Stimulated activated CD8-positive, alpha-beta memory T cell treated with anti-CD3 and anti-CD28 coated beads, Interleukin-7, amount 100 ng/mL, for 48 hours (primary cell): ENCODE results near the gene FARS2.
"Not testable (repeated sequence)": the region's sequence is repeated elsewhere in the genome, so short reads cannot be mapped to it uniquely, and the experiment has no call there.

ENCODE experiments used
- DNase-seq, 2 donors: peaks; one replicate each; pipeline ENCODE4 v3.0.0-alpha.2; 2020; ENCODE audit warnings: low read depth in 1 of 2; ENCODE audit errors: extremely low read depth in 1 of 2

The FARS2 gene

DNA sequence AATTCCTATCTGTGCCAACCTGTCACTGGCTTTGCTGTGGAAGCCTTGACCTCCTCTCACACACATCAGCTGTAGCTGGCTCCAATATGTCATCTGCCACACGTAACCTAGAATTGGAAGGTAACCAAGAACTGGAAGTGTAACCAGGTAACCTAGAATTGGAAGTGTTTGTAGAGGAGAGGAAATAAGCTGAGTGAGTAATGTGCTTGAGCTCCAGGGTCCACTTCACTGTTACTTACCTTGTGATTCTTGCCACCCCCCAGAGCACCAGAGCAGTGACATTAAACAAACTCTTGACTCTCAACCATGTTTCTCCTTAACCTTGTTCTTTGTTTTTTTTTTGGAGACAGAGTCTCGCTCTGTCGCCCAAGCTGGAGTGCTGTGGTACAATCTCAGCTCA, 394.9 kb downstream of the FARS2 start:
- DNase-seq = no peak

DNA sequence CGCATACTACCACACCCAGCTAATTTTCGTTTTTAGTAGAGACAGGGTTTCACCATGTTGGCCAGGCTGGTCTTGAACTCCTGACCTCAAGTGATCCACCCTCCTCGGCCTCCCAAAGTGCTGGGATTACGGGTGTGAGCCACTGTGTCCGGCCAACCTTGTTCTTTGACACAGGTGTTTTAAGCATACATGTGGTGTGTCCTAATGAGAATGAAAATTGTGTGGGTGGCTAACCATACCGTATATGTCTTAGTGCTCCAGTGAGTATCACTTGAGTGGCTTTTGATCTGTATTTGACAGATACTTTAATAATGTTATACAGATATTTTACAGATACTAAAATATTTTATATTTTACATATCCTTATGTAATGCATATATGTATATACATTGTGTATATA, 395.4 kb downstream of the FARS2 start:
- DNase-seq = not testable (repeated sequence)

DNA sequence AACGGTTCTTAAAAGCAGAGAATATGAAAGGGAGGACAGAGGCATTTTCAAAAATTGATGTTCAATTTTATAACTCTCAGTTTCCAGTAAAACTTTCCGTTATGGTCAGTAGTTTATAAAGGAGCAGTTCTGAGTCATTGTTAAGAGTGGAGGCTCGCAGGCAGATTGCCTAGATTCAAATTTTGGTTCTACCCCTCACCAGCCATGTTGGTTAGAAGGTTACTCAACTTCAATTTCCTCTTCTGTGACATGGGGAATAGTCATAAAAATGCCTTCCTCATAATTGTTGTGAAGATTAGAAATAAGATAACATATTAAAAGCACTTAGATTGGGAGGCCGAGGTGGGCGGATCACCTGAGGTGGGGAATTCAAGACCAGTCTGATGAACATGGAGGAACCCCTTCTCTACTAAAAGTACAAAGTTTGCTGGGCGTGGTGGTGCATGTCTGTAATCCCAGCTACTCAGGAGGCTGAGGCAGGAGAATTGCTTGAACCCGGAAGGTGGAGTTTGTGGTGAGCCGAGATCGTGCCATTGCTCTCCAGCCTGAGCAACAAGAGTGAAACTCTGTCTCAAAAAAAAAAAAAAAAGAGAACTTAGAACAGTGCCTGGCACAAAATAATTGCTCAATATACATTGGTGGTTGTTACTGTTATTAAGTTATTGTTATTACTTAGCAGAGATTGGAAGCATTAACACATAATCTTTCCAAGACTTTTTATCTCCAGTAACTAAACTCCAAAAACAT, 396.5 kb downstream of the FARS2 start:
- DNase-seq = no peak

DNA sequence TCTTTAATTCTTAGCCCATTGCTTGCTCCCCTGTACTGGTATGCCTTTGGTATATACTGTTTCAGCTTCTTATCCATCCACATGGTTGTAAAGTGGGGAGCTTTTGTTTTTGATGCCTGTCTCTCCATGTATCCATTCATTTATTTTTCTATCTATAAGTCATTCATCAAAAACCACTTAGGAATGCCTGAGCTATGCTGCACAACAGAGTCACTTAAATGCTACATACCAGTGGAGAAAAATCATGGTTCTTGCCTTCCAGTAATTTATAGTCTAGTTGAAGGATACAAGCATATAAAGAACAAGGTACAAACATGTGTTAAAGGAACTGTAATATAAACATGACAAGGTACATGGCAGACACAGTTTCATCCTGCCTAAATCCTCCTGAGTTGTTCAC, 398.2 kb downstream of the FARS2 start:
- no peak for DNase-seq

DNA sequence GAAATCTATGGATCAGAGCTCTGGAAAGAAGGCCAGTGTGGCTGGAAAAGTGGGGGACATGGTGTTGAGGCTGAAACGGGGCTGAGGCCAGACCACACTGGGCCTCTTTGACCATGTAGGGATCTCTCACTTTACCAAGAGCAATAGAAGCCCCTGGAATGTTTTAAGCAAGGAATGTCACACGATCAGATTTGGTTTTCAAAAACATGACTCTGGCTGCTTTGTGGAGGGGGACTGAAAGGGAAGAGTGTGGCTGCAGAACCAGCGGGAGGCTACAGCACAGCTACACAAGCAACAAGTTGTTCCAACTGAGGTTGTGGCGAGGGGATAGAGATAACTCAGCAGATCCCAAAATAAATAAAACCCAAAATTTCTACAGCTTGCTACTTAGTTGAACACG, 399.5 kb downstream of the FARS2 start:
- no peak for DNase-seq

DNA sequence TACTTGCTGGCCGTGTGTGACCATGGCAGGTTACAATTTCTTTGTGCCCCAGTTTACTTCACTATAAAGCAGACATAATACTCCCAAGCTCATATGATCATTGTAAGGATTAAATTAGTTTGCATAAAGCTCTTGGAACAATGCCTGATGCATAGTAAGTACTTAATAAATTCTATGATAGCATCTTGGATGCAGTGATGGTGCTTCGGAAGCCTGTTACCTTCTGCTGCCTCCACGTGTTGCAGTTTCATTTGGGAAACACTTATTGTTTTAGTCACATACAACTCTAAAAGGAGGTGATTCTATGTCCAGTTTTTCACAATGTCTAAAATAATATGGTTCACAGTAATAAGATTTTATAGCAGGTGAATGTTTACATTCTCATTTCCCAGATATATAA, 401.5 kb downstream of the FARS2 start:
- no peak for DNase-seq

DNA sequence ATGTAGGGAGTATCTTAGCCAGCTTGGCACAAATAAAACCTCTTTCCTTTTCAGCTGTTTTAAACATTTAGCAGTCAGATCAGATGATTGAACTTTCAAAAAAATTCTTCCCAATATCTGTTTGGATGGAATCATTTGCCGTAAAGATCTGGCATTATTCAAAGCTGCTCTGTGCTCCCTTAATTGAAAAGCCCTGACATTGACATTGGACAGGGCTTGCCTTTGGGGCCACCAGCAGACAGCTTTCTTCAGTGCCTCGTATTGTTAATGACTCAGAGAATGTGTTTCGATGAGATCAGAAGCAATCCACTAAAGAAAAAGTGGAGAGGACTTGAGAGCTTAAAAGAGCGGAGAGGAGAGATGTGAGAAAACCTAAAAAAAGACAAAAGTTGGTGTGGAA, 401.9 kb downstream of the FARS2 start:
- DNase-seq = no peak

DNA sequence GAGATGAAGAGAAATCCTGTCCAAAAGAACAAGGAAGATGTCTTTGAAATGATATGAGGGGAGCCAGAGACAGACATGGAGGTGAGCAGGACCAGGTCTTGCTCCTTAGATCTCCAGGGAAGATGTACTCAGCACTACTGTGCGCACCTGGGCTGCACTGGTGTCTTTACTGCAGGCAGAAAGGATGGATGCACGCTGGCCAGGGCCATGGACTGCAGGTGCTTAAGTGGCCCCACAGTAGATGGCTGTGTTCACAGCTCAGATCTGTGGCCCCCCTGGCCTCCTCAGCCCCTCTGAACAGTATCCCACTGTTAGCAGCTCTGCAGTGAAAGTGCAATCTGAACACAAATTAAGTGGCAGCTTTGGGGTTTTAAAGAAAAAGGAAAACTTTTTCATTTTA, 402.4 kb downstream of the FARS2 start:
- no peak for DNase-seq

DNA sequence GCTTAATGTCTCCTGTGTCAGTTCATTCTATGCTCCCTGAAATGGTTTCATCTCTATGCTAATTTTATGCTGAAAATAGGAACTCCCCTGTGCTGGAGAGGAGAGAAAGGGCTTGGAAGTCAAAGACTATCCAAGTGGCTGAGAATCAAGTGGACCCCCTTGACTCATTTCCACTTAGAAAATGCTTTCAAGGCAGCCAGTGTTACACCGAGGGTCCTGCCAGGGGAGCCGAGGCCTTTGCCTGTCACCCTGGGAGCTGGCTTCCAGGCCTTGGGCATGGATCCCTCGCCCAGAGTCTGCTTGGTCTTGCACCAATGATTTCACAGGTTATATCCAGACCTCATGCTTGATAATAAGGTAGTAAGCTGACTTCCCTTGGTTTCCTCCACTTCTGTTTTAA, 402.8 kb downstream of the FARS2 start:
- no peak for DNase-seq

DNA sequence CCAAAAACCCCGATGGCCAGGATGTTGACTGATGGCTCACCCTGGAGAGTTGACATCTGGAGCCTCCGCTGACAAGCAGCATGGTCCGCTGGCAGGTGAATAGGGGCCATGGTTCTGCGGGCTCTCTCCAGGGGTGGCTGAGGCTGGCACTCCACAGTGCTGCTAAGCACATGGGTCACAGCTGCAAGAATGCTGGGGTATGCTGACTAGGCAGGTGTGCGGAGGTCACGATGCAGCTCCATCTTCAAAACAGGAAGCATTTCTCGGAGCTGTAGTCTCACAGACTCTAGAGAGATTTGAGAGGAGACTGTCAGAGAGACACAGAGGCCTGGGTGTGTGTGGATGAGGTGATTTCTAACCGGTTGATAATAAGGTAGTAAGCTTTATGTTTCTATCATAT, 403.9 kb downstream of the FARS2 start:
- DNase-seq = no peak

DNA sequence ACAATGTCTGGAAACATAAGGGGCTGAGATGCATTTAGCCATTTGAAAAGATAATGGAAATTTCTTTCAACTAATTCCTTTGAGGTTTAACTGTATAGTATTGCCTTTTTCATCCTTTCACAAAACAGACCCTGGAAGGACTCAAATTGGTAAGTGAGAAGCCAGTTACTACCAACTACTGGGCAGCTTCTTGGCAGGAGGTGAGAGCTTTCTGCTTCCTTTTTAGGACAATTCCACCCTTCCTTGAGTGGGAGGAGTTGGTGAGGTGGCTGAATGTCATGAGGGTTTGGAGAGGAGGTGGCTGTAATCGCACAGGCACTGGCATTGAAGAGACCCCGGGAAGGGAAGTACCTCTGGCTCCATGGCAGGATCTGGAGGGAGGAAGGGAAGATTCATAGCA, 404.4 kb downstream of the FARS2 start:
- no peak for DNase-seq

DNA sequence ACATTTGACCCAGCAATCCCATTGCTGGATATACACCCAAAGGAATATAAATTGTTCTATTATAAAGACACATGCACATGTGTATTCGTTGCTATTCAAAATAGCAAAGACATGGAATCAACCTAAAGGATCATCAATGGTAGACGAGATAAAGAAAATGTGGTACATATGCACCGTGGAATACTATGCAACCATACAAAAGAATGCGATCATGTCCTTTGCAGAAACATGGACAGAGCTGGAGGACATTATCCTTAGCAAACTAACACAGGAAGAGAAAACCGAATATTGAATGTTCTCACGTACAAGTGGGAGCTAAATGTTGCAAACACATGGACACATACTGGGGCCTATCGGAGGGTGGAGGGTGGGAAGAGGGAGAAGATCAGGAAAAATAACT, 405.4 kb downstream of the FARS2 start:
- DNase-seq = no peak

DNA sequence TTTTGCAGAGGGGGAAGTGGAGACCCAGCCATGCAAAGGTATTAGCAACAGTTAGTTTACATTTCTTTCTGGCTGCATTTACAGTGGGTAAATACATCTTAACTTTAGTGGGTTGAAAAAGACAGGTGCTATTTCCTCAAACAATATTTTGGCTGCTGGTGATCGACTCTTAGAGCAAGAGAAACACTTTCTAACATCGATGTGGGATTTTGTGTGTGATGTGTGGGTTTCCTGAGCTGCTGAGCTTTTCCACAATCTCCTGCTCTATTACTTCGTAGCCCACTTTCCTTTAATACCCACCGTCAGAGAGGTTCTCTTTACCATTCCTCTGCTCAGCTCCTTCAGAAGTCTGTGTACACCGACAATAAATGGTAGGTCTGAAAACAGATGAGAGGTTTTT, 406.4 kb downstream of the FARS2 start:
- no peak for DNase-seq

DNA sequence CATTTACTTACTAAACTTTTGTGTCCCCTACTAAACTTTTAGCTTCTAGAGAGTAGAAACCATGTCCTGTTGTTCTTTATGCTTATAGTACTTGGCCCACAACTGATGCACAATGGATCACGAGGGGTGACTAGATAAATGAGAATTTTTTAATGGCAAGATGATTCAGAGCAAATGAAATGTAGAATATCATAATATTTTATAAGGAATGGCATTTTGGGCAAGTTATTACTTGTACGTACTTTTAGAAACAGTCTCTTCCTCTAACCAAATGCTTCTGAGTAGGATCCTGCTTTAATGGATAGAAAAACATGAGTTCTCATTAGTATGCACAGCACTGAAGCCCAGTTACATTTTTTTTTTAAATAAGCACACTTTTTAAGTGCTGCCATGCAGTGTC, 409.1 kb downstream of the FARS2 start:
- DNase-seq = no peak

DNA sequence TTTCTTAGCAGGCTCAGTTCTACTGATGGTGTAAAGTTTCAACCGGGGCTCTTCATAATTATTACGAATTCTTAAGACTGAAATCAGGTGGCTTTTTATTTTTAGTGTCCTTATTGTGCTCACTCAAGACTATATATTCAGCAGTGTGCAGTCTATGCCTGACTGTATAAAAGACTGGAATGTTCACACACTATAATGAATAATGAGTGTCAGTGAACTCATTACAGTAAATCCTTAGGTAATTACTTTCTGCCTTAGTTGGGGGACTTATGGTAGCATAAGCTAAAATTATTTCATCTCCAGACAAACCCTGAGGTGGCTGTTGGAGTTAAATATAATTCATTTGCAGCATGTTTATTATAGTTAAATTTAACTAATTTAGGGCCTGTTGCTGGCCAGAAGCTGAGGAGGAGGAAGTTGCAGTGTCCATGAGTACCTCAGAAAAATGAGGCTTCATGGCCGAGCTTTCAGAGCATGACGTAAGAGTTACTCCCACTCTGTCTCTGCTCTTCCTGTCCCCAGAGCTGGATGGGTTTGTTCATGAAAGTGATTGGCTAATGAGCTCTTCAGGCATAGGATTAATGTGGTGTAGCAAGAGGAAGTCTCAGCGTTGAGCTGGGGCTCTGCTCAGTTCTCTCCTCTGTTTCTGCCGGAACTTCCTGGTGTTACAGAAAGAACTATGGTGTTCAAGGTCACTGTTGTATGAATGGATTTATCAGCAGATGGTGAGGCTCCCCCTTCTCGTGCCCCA, 409.7 kb downstream of the FARS2 start:
- no peak for DNase-seq

DNA sequence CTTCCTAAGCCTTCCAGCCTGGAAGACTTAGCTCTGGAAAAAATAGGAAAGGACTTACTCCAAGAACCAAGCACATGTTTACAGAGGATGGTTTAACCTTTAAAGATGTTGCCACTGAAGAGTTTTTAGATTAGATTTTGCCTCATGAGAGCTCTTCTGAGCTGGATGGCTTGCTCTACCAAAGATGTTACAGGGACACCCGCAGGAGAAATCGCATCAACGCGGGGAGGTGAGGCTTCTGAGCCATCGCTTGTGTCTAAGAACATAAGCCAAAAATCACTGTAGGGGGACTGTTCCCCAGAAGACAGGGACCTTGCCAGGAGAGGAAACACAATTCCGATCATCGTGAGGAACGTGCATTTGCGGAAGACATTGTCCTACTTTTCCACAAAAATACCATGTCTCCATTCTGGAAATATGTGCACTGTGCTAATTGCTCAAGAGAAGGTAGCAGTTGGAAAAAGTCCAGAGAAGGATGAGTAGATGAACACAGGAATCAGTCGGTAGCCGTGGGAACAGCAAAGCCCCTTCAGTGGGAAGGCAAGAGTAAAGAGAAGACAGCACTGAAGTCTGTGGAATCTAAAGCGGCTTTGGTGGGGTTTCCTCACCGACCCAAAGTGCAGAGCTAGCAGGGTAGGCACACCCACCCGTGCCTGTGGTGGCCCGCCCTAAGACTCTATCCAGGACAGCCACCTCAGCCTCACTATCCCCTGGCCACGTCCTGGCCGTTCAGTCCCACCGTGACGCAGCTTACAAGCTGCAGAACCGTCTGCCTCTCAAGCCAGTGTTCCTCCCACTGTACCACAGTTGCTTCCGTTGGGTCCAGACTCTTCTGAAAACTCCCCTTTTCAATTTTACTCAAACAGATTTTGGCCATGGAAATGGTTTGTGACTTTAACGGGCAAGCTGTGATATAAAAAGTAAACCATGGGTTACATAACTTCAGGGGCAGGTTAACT, 410.6 kb downstream of the FARS2 start:
- no peak for DNase-seq

DNA sequence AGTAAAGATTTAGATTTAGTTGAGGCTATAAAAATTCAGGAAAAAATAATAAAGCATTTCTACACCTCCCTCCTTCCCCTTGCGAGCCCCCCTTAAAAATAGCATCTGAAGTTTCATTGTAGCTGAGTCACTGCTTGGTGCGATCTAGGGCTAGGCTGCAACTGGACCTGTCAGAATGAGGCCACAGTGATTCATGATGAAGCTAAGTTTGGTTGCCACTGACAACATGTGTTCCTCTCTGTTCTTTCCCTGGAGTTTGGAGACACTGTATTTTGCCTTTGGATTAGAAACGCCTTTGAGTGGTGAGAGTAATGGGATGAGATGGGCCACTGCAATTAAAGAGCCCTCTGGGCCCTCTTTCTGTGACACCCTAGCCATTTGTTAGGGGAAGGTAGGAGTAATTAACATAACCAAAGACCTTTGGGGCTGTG, 411.3 kb downstream of the FARS2 start:
- no peak for DNase-seq

DNA sequence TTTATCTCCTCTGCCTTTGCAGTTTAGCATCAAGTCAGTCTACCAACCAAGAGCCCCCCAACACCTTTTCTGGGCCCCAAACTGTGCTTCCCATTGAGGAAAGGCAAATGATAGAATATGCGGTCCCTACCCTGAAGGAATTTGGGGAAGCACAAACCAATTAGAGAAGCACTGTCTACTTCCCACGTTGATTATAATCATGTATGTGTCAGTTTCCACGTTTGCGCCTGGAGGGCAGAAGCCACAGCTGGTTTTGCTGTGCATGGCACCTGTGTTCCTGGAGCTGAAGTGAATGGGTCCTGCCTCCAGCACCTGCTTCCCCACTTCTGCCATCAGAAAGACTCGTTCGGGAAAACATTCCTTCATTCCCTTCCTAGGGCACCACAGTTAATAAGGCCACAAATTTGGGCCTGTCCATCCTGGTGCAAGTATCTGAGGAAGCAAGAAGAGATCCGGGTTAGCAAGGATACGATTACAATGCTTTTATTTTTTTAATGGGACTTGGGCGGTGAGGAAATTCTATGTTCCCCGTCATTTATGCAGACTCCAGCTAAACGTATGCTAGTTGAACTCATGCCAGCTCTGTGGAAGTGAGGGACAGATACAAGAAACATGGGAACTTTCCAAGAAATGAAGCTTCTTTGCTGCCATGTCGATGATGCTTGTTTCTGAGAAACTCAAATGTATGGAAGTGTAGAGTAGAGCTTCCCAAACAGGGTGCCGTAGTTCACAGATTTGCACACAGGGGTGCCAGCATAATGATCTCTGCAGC, 411.9 kb downstream of the FARS2 start:
- no peak for DNase-seq

DNA sequence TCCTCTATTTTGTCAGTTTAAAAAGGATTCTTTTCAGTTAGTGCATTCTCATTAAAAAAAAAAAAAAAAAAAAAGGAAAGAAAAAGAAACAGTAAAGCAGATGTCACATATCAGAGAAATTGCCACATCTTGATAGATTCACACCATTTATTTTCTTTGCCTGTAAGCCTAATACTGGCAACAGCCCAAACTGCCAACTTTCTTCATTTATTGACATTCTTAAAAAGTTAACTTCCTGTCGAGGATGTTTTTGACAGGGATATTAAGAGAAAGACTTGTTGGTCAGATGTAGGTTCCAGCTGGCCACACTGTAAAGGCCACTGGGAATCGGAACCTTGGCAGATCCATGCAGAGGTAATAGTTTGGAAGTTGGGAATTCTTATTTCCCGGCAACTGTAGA, 412.8 kb downstream of the FARS2 start:
- no peak for DNase-seq

DNA sequence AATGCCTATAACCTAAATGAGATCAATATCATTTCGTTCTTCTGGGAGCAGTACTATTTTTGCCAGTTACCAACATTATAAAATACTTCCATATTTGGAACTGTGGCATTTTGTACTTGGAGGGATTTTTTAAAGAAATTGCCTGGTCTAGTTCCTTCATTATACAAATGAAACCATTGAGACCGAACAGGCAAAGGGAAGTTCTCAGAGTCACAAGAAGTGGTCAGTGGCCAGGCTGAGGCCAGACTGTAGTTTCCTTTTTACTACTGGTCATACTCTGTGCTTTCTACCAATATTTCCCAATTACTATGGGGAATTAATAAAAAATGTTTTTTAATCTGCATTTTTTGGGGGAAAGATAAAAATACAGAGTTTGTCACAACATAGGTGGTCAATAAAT, 413.4 kb downstream of the FARS2 start:
- DNase-seq = no peak

DNA sequence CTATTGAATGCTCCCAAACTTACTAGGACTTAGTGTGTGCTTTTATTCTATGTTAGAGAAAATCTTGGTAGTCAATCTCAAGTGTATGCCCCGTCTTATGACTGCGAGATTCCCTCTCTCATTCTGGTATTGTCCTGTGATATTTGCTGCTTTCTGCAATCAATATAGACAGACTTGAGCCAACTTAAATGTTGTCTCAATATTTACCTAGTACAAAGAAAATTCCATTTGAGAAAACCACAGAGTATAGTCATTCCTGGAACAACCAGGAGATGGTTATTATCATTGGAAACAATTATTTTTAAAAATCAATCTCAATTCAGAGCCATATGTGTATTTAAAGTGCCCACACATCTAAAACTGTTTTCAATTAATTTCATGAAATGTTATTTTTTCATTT, 415.4 kb downstream of the FARS2 start:
- no peak for DNase-seq
